ENCODE data around the gene ASB13. TPM values are rescaled to one million over a fixed set of nuclear protein-coding genes. Genes with fewer than 3 reads are reported as not detected.

The ASB13 gene
- total and polyA plus RNA-seq, 2 experiments from 2014 or later = 11.6 to 20.2 TPM

DNA sequence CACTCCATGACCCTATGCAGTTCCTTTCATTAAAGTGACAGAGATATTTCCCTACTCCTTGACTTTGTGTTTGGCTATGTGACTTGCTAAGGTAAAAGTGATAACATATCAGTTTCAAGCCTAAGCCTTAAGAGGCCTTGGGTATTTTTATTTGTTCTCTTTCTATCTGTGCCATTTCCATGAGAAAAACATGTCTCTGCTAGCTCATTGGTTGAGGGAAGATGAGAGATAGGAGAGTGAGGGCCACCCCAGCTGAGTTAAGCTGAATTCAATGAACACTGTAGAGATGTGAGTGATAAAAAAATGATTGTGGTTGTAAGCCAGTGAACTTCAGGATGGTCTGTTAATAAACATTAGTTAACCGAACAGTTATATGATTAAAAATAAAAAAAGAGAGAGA is 31.7 kb upstream of the ASB13 start (continued):
- TF ChIP-seq, protein P1, sequence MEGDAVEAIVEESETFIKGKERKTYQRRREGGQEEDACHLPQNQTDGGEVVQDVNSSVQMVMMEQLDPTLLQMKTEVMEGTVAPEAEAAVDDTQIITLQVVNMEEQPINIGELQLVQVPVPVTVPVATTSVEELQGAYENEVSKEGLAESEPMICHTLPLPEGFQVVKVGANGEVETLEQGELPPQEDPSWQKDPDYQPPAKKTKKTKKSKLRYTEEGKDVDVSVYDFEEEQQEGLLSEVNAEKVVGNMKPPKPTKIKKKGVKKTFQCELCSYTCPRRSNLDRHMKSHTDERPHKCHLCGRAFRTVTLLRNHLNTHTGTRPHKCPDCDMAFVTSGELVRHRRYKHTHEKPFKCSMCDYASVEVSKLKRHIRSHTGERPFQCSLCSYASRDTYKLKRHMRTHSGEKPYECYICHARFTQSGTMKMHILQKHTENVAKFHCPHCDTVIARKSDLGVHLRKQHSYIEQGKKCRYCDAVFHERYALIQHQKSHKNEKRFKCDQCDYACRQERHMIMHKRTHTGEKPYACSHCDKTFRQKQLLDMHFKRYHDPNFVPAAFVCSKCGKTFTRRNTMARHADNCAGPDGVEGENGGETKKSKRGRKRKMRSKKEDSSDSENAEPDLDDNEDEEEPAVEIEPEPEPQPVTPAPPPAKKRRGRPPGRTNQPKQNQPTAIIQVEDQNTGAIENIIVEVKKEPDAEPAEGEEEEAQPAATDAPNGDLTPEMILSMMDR (conservative IDR thresholded peaks at IDR 0.05; ENCODE audit: low read depth in 2 of 2) = no peak
- TF ChIP-seq, protein P2, sequence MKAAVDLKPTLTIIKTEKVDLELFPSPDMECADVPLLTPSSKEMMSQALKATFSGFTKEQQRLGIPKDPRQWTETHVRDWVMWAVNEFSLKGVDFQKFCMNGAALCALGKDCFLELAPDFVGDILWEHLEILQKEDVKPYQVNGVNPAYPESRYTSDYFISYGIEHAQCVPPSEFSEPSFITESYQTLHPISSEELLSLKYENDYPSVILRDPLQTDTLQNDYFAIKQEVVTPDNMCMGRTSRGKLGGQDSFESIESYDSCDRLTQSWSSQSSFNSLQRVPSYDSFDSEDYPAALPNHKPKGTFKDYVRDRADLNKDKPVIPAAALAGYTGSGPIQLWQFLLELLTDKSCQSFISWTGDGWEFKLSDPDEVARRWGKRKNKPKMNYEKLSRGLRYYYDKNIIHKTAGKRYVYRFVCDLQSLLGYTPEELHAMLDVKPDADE (IDR thresholded peaks at IDR 0.05) = no peak
- TF ChIP-seq JUNB (IDR thresholded peaks at IDR 0.05; ENCODE audit: unreplicated experiment) (no peak), ZNF114 (CRISPR knock-in tag; IDR thresholded peaks at IDR 0.05) (no peak), ZNF331 (CRISPR knock-in tag; IDR thresholded peaks at IDR 0.05; ENCODE audit: low read depth) (no peak), POLR2AphosphoS5 (IDR thresholded peaks at IDR 0.05; ENCODE audit: low read depth) (no peak), EZH2 (IDR thresholded peaks at IDR 0.05; ENCODE audit: low read depth, unreplicated experiment) (no peak), NANOG (IDR thresholded peaks at IDR 0.05; ENCODE audit: borderline replicate concordance) (no peak)
- TF ChIP-seq, protein P3, sequence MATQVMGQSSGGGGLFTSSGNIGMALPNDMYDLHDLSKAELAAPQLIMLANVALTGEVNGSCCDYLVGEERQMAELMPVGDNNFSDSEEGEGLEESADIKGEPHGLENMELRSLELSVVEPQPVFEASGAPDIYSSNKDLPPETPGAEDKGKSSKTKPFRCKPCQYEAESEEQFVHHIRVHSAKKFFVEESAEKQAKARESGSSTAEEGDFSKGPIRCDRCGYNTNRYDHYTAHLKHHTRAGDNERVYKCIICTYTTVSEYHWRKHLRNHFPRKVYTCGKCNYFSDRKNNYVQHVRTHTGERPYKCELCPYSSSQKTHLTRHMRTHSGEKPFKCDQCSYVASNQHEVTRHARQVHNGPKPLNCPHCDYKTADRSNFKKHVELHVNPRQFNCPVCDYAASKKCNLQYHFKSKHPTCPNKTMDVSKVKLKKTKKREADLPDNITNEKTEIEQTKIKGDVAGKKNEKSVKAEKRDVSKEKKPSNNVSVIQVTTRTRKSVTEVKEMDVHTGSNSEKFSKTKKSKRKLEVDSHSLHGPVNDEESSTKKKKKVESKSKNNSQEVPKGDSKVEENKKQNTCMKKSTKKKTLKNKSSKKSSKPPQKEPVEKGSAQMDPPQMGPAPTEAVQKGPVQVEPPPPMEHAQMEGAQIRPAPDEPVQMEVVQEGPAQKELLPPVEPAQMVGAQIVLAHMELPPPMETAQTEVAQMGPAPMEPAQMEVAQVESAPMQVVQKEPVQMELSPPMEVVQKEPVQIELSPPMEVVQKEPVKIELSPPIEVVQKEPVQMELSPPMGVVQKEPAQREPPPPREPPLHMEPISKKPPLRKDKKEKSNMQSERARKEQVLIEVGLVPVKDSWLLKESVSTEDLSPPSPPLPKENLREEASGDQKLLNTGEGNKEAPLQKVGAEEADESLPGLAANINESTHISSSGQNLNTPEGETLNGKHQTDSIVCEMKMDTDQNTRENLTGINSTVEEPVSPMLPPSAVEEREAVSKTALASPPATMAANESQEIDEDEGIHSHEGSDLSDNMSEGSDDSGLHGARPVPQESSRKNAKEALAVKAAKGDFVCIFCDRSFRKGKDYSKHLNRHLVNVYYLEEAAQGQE (IDR thresholded peaks at IDR 0.05; ENCODE audit: unreplicated experiment) = no peak

DNA sequence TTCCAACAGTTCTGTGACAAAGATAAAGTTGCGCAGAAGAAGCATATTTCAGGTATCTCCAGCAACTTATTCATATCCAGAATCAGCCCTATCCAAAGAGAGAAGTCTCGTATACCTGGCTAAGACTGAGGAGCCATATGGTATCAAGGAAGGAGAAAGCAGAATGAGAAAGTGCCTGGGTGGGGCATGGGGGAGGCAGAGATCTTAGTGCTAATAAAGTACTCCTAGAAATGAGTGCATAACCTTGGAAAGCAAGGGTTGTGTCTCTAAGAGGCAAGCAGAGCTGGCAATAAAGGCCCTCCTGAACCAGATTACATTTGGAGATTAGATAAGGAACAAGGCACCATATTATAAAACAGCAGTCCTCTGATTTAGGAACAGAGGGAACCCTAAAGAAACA is 30.9 kb upstream of the ASB13 start:
- Histone ChIP-seq H3K4me1 (ENCODE audit: insufficient read depth) (peaks cover 37% of the 10 kb centered on the region), H2AFZ (no peak overlapping the region), H3K4me2 (peak overlapping the region; percentile 50), H3F3A (replicated peaks; ENCODE audit: low read depth) (no peaks in the 10 kb centered on the region), H3K27ac (ENCODE audit: low read depth) (no peak overlapping the region), H3K9me2 (ENCODE audit: insufficient read depth) (no peaks in the 10 kb centered on the region), H3K79me2 (replicated peaks; ENCODE audit: insufficient read depth) (peaks cover 100% of the 10 kb centered on the region), H3K36me3 (ENCODE audit: insufficient read depth) (no peaks in the 10 kb centered on the region), H3K27me3 (ENCODE audit: insufficient read depth) (no peaks in the 10 kb centered on the region), H3K4me3 (no peak overlapping the region), H4K20me1 (replicated peaks; ENCODE audit: insufficient read depth) (peaks cover 29% of the 10 kb centered on the region)
- no peak for ATAC-seq
- Mint-ChIP-seq H3K36me3 (ENCODE audit: low read depth) (no peaks in the 10 kb centered on the region; the same call in 2 of the 3 replicates), H3K4me3 (no peak overlapping the region), H3K27me3 (ENCODE audit: insufficient read depth, low read depth, poor library complexity) (no peaks in the 10 kb centered on the region), H3K27ac (peak overlapping the region; percentile 26; the same call in 1 of the 2 replicates), H3K4me1 (peaks cover 37% of the 10 kb centered on the region), H3K9me3 (no peaks in the 10 kb centered on the region)
- no peak for TF ChIP-seq JUNB (IDR thresholded peaks at IDR 0.05; ENCODE audit: unreplicated experiment)
- TF ChIP-seq, protein P4, sequence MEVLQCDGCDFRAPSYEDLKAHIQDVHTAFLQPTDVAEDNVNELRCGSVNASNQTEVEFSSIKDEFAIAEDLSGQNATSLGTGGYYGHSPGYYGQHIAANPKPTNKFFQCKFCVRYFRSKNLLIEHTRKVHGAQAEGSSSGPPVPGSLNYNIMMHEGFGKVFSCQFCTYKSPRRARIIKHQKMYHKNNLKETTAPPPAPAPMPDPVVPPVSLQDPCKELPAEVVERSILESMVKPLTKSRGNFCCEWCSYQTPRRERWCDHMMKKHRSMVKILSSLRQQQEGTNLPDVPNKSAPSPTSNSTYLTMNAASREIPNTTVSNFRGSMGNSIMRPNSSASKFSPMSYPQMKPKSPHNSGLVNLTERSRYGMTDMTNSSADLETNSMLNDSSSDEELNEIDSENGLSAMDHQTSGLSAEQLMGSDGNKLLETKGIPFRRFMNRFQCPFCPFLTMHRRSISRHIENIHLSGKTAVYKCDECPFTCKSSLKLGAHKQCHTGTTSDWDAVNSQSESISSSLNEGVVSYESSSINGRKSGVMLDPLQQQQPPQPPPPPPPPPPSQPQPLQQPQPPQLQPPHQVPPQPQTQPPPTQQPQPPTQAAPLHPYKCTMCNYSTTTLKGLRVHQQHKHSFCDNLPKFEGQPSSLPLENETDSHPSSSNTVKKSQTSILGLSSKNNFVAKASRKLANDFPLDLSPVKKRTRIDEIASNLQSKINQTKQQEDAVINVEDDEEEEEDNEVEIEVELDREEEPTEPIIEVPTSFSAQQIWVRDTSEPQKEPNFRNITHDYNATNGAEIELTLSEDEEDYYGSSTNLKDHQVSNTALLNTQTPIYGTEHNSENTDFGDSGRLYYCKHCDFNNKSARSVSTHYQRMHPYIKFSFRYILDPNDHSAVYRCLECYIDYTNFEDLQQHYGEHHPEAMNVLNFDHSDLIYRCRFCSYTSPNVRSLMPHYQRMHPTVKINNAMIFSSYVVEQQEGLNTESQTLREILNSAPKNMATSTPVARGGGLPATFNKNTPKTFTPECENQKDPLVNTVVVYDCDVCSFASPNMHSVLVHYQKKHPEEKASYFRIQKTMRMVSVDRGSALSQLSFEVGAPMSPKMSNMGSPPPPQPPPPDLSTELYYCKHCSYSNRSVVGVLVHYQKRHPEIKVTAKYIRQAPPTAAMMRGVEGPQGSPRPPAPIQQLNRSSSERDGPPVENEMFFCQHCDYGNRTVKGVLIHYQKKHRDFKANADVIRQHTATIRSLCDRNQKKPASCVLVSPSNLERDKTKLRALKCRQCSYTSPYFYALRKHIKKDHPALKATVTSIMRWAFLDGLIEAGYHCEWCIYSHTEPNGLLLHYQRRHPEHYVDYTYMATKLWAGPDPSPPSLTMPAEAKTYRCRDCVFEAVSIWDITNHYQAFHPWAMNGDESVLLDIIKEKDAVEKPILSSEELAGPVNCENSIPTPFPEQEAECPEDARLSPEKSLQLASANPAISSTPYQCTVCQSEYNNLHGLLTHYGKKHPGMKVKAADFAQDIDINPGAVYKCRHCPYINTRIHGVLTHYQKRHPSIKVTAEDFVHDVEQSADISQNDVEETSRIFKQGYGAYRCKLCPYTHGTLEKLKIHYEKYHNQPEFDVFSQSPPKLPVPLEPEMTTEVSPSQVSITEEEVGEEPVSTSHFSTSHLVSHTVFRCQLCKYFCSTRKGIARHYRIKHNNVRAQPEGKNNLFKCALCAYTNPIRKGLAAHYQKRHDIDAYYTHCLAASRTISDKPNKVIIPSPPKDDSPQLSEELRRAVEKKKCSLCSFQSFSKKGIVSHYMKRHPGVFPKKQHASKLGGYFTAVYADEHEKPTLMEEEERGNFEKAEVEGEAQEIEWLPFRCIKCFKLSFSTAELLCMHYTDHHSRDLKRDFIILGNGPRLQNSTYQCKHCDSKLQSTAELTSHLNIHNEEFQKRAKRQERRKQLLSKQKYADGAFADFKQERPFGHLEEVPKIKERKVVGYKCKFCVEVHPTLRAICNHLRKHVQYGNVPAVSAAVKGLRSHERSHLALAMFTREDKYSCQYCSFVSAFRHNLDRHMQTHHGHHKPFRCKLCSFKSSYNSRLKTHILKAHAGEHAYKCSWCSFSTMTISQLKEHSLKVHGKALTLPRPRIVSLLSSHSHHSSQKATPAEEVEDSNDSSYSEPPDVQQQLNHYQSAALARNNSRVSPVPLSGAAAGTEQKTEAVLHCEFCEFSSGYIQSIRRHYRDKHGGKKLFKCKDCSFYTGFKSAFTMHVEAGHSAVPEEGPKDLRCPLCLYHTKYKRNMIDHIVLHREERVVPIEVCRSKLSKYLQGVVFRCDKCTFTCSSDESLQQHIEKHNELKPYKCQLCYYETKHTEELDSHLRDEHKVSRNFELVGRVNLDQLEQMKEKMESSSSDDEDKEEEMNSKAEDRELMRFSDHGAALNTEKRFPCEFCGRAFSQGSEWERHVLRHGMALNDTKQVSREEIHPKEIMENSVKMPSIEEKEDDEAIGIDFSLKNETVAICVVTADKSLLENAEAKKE (CRISPR knock-in tag; IDR thresholded peaks at IDR 0.05) = no peak
- TF ChIP-seq EZH2phosphoT487 (IDR thresholded peaks at IDR 0.05; ENCODE audit: unreplicated experiment) = no peak
- TF ChIP-seq CREB1 (CRISPR knock-in tag; IDR thresholded peaks at IDR 0.05; ENCODE audit: low read depth) = no peak
- no peak for TF ChIP-seq ZNF331 (CRISPR knock-in tag; IDR thresholded peaks at IDR 0.05; ENCODE audit: low read depth)
- TF ChIP-seq NANOG (IDR thresholded peaks at IDR 0.05; ENCODE audit: borderline replicate concordance) = no peak
- TF ChIP-seq POLR2AphosphoS5 (IDR thresholded peaks at IDR 0.05; ENCODE audit: low read depth) = no peak
- TF ChIP-seq STAT1 (IDR thresholded peaks at IDR 0.05; ENCODE audit: unreplicated experiment) = no peak
- no peak for DNase-seq (ENCODE audit: low spot score)

Data from GM23338 (cell line).